HG02938 (cell line): Measurements from ENCODE around the gene PPFIBP2.
A peak's percentile ranks its signal among the peaks of the same experiment; 100 is the strongest.

ENCODE experiments used
- ATAC-seq: cut with Tn5 transposase; IDR thresholded peaks from one replicate; pipeline ENCODE4 v1.9.1; 2021; ENCODE audit warnings: mild to moderate bottlenecking, moderate library complexity; ENCODE audit not compliant: unreplicated experiment

The PPFIBP2 gene

GRCh38 chr11:7621090-7621489 lies 107.3 kb downstream of the PPFIBP2 start:
- no peak for ATAC-seq

- no peak for ATAC-seq
Measured at GRCh38 chr11:7621554-7621953, 107.8 kb downstream of the PPFIBP2 start.

GRCh38 chr11:7622721-7623120 lies 108.9 kb downstream of the PPFIBP2 start:
- ATAC-seq: no peak

GRCh38 chr11:7628660-7629059 lies 114.9 kb downstream of the PPFIBP2 start:
- ATAC-seq: no peak

- no peak for ATAC-seq
Measured at GRCh38 chr11:7630002-7630401, 116.2 kb downstream of the PPFIBP2 start.

GRCh38 chr11:7632211-7632610 lies 118.4 kb downstream of the PPFIBP2 start:
- no peak for ATAC-seq

GRCh38 chr11:7635137-7635536 lies 121.3 kb downstream of the PPFIBP2 start:
- no peak for ATAC-seq

GRCh38 chr11:7635708-7636107 lies 121.9 kb downstream of the PPFIBP2 start:
- ATAC-seq: no peak

GRCh38 chr11:7636350-7636749 lies 122.6 kb downstream of the PPFIBP2 start:
- ATAC-seq: no peak

- ATAC-seq: no peak
Measured at GRCh38 chr11:7637447-7638157, 123.8 kb downstream of the PPFIBP2 start.

GRCh38 chr11:7638710-7639642 lies 125.2 kb downstream of the PPFIBP2 start:
- peak; percentile 83 for ATAC-seq

GRCh38 chr11:7639643-7640025 lies 125.8 kb downstream of the PPFIBP2 start:
- no peak for ATAC-seq

- ATAC-seq: no peak
Measured at GRCh38 chr11:7640816-7641215, 127.0 kb downstream of the PPFIBP2 start.

GRCh38 chr11:7642747-7643146 lies 128.9 kb downstream of the PPFIBP2 start:
- ATAC-seq: no peak

- no peak for ATAC-seq
Measured at GRCh38 chr11:7643314-7643713, 129.5 kb downstream of the PPFIBP2 start.

GRCh38 chr11:7645206-7645605 lies 131.4 kb downstream of the PPFIBP2 start:
- no peak for ATAC-seq

GRCh38 chr11:7646866-7647265 lies 133.1 kb downstream of the PPFIBP2 start:
- ATAC-seq: no peak

- ATAC-seq: no peak
Measured at GRCh38 chr11:7648264-7648663, 134.5 kb downstream of the PPFIBP2 start.

GRCh38 chr11:7651140-7651551 lies 137.3 kb downstream of the PPFIBP2 start:
- no peak for ATAC-seq

- no peak for ATAC-seq
Measured at GRCh38 chr11:7651700-7652099, 137.9 kb downstream of the PPFIBP2 start.

- ATAC-seq: no peak
Measured at GRCh38 chr11:7654195-7654705, 140.5 kb downstream of the PPFIBP2 start.
